Neural progenitor cell (in vitro differentiated cells): ENCODE data around the gene SSBP4.

ENCODE experiments used
- EZH2 ChIP-seq: fragments of 200-600 bp; sonication (generic); IDR thresholded peaks from 2 replicates; pipeline ENCODE4 v1.6.1; 2017; ENCODE audit warnings: antibody characterized with exemption, mild to moderate bottlenecking, moderate library complexity
- EZH2phosphoT487 ChIP-seq: fragments of 200-600 bp; sonication (generic); IDR thresholded peaks from 2 replicates; pipeline ENCODE4 v1.6.1; 2017; ENCODE audit warnings: antibody characterized with exemption
- TF ChIP-seq, protein P1 (sequence below): fragments of 200-600 bp; sonication (generic); IDR thresholded peaks from 2 replicates; pipeline ENCODE4 v1.5.1; 2017; ENCODE audit warnings: antibody characterized with exemption, mild to moderate bottlenecking

- no peak for TF ChIP-seq EZH2
- TF ChIP-seq, protein P1, sequence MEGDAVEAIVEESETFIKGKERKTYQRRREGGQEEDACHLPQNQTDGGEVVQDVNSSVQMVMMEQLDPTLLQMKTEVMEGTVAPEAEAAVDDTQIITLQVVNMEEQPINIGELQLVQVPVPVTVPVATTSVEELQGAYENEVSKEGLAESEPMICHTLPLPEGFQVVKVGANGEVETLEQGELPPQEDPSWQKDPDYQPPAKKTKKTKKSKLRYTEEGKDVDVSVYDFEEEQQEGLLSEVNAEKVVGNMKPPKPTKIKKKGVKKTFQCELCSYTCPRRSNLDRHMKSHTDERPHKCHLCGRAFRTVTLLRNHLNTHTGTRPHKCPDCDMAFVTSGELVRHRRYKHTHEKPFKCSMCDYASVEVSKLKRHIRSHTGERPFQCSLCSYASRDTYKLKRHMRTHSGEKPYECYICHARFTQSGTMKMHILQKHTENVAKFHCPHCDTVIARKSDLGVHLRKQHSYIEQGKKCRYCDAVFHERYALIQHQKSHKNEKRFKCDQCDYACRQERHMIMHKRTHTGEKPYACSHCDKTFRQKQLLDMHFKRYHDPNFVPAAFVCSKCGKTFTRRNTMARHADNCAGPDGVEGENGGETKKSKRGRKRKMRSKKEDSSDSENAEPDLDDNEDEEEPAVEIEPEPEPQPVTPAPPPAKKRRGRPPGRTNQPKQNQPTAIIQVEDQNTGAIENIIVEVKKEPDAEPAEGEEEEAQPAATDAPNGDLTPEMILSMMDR, result no peak
- no peak for TF ChIP-seq EZH2phosphoT487
Observed at GRCh38 chr19:18393836-18394235, 25.4 kb upstream of the SSBP4 start.
